ENCODE data around the gene HSPA14.
"Not testable (repeated sequence)": the region's sequence is repeated elsewhere in the genome, so short reads cannot be mapped to it uniquely, and the experiment has no call there.

HSPA14 gene

GRCh38 chr10:14879124-14879927 lies 41.2 kb downstream of the HSPA14 start:
- TF ChIP-seq Cebpa-rat (IDR thresholded peaks at IDR 0.05), result no peak
- Histone ChIP-seq H3K4me3 (peak overlapping the region; percentile 86), H3K4me1 (peaks cover 43% of the 10 kb centered on the region), H3K9me3 (no peaks in the 10 kb centered on the region), H3K36me3 (peaks cover 26% of the 10 kb centered on the region), H3K27ac (peak overlapping the region; percentile 86), H4K20me1 (peaks cover 26% of the 10 kb centered on the region), H3K9ac (peak overlapping the region; percentile 89), H3K4me2 (peak overlapping the region; percentile 88), H3K27me3 (no peaks in the 10 kb centered on the region)

GRCh38 chr10:14879928-14880193 lies 41.8 kb downstream of the HSPA14 start:
- Histone ChIP-seq H4K20me1 (peaks cover 31% of the 10 kb centered on the region), H3K4me2 (peak overlapping the region; percentile 88), H3K27ac (peak overlapping the region; percentile 86), H3K27me3 (no peaks in the 10 kb centered on the region), H3K4me1 (peaks cover 43% of the 10 kb centered on the region), H3K4me3 (peak overlapping the region; percentile 86), H3K36me3 (peaks cover 31% of the 10 kb centered on the region), H3K9ac (peak overlapping the region; percentile 89), H3K9me3 (no peaks in the 10 kb centered on the region)
- no peak for TF ChIP-seq Cebpa-rat (IDR thresholded peaks at IDR 0.05)

GRCh38 chr10:14880229-14880628 lies 42.1 kb downstream of the HSPA14 start:
- H3K9ac ChIP-seq, result peak overlapping the region; percentile 89
- H3K9me3 ChIP-seq, result no peaks in the 10 kb centered on the region
- H3K27ac ChIP-seq, result peak overlapping the region; percentile 86; the same call in 1 of the 2 replicates
- H4K20me1 ChIP-seq, result peaks cover 35% of the 10 kb centered on the region
- no peaks in the 10 kb centered on the region for H3K27me3 ChIP-seq
- peak overlapping the region; percentile 86 for H3K4me3 ChIP-seq
- H3K36me3 ChIP-seq, result peaks cover 35% of the 10 kb centered on the region
- H3K4me1 ChIP-seq, result peaks cover 41% of the 10 kb centered on the region
- TF ChIP-seq Cebpa-rat (IDR thresholded peaks at IDR 0.05), result no peak
- H3K4me2 ChIP-seq, result peak overlapping the region; percentile 88

GRCh38 chr10:14884082-14884481 lies 46.0 kb downstream of the HSPA14 start:
- Histone ChIP-seq H3K9me3 (peaks cover 5% of the 10 kb centered on the region; the same call in 1 of the 2 replicates), H3K36me3 (peaks cover 72% of the 10 kb centered on the region), H3K4me2 (no peak overlapping the region), H3K27ac (no peak overlapping the region), H4K20me1 (peaks cover 63% of the 10 kb centered on the region), H3K27me3 (no peaks in the 10 kb centered on the region), H3K9ac (no peak overlapping the region), H3K4me1 (peaks cover 17% of the 10 kb centered on the region), H3K4me3 (no peak overlapping the region)
- TF ChIP-seq Cebpa-rat (IDR thresholded peaks at IDR 0.05), result no peak

- no peak overlapping the region for H3K4me3 ChIP-seq
- H3K4me2 ChIP-seq, result 0 out of 2 replicates have a peak overlapping the region, but pooled peaks have one; percentile 25
- H3K36me3 ChIP-seq, result peaks cover 54% of the 10 kb centered on the region
- no peaks in the 10 kb centered on the region for H3K27me3 ChIP-seq
- peaks cover 84% of the 10 kb centered on the region for H4K20me1 ChIP-seq
- H3K4me1 ChIP-seq, result no peaks in the 10 kb centered on the region
- H3K9me3 ChIP-seq, result peaks cover 5% of the 10 kb centered on the region; the same call in 1 of the 2 replicates
- TF ChIP-seq Cebpa-rat (IDR thresholded peaks at IDR 0.05), result no peak
- H3K9ac ChIP-seq, result no peak overlapping the region
- H3K27ac ChIP-seq, result no peak overlapping the region
Observed at GRCh38 chr10:14889318-14889717, 51.2 kb downstream of the HSPA14 start.

- Histone ChIP-seq H3K27ac (no peak overlapping the region), H3K9ac (no peak overlapping the region), H3K9me3 (peaks cover 5% of the 10 kb centered on the region; the same call in 1 of the 2 replicates), H3K4me3 (no peak overlapping the region), H3K4me2 (no peak overlapping the region), H4K20me1 (peaks cover 80% of the 10 kb centered on the region), H3K4me1 (no peaks in the 10 kb centered on the region), H3K27me3 (no peaks in the 10 kb centered on the region), H3K36me3 (peaks cover 44% of the 10 kb centered on the region)
- no peak for TF ChIP-seq Cebpa-rat (IDR thresholded peaks at IDR 0.05)
Observed at GRCh38 chr10:14891151-14891550, 53.0 kb downstream of the HSPA14 start.

- TF ChIP-seq Cebpa-rat (IDR thresholded peaks at IDR 0.05), result no peak
- H3K9me3 ChIP-seq, result peaks cover 24% of the 10 kb centered on the region
- H3K4me2 ChIP-seq, result no peak overlapping the region
- no peaks in the 10 kb centered on the region for H3K27me3 ChIP-seq
- peaks cover 85% of the 10 kb centered on the region for H3K36me3 ChIP-seq
- peaks cover 15% of the 10 kb centered on the region; the same call in 1 of the 2 replicates for H4K20me1 ChIP-seq
- no peaks in the 10 kb centered on the region for H3K4me1 ChIP-seq
- H3K4me3 ChIP-seq, result no peak overlapping the region
- H3K9ac ChIP-seq, result no peak overlapping the region
- H3K27ac ChIP-seq, result no peak overlapping the region
Observed at GRCh38 chr10:14904316-14904732, 66.2 kb downstream of the HSPA14 start.

GRCh38 chr10:14904864-14905263 lies 66.8 kb downstream of the HSPA14 start:
- Histone ChIP-seq H3K4me3 (no peak overlapping the region), H3K9ac (no peak overlapping the region), H3K27ac (no peak overlapping the region), H3K9me3 (peaks cover 24% of the 10 kb centered on the region), H3K27me3 (no peaks in the 10 kb centered on the region), H4K20me1 (peaks cover 15% of the 10 kb centered on the region), H3K4me2 (no peak overlapping the region), H3K36me3 (peaks cover 85% of the 10 kb centered on the region), H3K4me1 (no peaks in the 10 kb centered on the region)
- TF ChIP-seq Cebpa-rat (IDR thresholded peaks at IDR 0.05), result no peak

- Histone ChIP-seq H3K27me3 (no peaks in the 10 kb centered on the region), H3K4me2 (no peak overlapping the region), H3K36me3 (peaks cover 93% of the 10 kb centered on the region), H3K4me1 (no peaks in the 10 kb centered on the region), H3K9me3 (peaks cover 24% of the 10 kb centered on the region), H3K4me3 (no peak overlapping the region), H3K27ac (no peak overlapping the region), H4K20me1 (peaks cover 25% of the 10 kb centered on the region), H3K9ac (no peak overlapping the region)
- TF ChIP-seq Cebpa-rat (IDR thresholded peaks at IDR 0.05), result no peak
Observed at GRCh38 chr10:14905890-14906289, 67.8 kb downstream of the HSPA14 start.

- Histone ChIP-seq H3K4me1 (no peaks in the 10 kb centered on the region), H3K4me3 (no peak overlapping the region), H3K9ac (no peak overlapping the region), H3K27me3 (no peaks in the 10 kb centered on the region), H4K20me1 (peaks cover 26% of the 10 kb centered on the region), H3K36me3 (peaks cover 93% of the 10 kb centered on the region), H3K9me3 (peaks cover 24% of the 10 kb centered on the region), H3K27ac (no peak overlapping the region), H3K4me2 (no peak overlapping the region)
- TF ChIP-seq Cebpa-rat (IDR thresholded peaks at IDR 0.05), result no peak
Observed at GRCh38 chr10:14906765-14907164, 68.7 kb downstream of the HSPA14 start.

- H4K20me1 ChIP-seq, result peaks cover 24% of the 10 kb centered on the region
- not testable (repeated sequence) for H3K4me1 ChIP-seq, H3K4me3 ChIP-seq, H3K27me3 ChIP-seq, H3K4me2 ChIP-seq, H3K9ac ChIP-seq, H3K27ac ChIP-seq
- H3K36me3 ChIP-seq, result peaks cover 94% of the 10 kb centered on the region
- peaks cover 27% of the 10 kb centered on the region for H3K9me3 ChIP-seq
Observed at GRCh38 chr10:14907591-14907990, 69.5 kb downstream of the HSPA14 start.

Measured in BLaER1 (cell line).